Measurements from ENCODE around the gene PLEKHA7.
"Not testable (repeated sequence)": the region's sequence is repeated elsewhere in the genome, so short reads cannot be mapped to it uniquely, and the experiment has no call there.

The PLEKHA7 gene, protein sequence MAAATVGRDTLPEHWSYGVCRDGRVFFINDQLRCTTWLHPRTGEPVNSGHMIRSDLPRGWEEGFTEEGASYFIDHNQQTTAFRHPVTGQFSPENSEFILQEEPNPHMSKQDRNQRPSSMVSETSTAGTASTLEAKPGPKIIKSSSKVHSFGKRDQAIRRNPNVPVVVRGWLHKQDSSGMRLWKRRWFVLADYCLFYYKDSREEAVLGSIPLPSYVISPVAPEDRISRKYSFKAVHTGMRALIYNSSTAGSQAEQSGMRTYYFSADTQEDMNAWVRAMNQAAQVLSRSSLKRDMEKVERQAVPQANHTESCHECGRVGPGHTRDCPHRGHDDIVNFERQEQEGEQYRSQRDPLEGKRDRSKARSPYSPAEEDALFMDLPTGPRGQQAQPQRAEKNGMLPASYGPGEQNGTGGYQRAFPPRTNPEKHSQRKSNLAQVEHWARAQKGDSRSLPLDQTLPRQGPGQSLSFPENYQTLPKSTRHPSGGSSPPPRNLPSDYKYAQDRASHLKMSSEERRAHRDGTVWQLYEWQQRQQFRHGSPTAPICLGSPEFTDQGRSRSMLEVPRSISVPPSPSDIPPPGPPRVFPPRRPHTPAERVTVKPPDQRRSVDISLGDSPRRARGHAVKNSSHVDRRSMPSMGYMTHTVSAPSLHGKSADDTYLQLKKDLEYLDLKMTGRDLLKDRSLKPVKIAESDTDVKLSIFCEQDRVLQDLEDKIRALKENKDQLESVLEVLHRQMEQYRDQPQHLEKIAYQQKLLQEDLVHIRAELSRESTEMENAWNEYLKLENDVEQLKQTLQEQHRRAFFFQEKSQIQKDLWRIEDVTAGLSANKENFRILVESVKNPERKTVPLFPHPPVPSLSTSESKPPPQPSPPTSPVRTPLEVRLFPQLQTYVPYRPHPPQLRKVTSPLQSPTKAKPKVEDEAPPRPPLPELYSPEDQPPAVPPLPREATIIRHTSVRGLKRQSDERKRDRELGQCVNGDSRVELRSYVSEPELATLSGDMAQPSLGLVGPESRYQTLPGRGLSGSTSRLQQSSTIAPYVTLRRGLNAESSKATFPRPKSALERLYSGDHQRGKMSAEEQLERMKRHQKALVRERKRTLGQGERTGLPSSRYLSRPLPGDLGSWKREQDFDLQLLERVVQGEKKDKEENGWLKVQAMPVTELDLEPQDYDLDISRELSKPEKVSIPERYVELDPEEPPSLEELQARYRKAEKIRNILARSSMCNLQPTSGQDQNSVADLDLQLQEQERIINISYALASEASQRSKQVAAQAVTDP

GRCh38 chr11:17014321-17014832 is at the start of gene PLEKHA7:
Gene PLEKHA7, minus strand, starts transcription at chr11:17014414. Its CDS starts 13 bp downstream, at chr11:17014401.
- DNase-seq: peak; percentile 12 to 19

DNA sequence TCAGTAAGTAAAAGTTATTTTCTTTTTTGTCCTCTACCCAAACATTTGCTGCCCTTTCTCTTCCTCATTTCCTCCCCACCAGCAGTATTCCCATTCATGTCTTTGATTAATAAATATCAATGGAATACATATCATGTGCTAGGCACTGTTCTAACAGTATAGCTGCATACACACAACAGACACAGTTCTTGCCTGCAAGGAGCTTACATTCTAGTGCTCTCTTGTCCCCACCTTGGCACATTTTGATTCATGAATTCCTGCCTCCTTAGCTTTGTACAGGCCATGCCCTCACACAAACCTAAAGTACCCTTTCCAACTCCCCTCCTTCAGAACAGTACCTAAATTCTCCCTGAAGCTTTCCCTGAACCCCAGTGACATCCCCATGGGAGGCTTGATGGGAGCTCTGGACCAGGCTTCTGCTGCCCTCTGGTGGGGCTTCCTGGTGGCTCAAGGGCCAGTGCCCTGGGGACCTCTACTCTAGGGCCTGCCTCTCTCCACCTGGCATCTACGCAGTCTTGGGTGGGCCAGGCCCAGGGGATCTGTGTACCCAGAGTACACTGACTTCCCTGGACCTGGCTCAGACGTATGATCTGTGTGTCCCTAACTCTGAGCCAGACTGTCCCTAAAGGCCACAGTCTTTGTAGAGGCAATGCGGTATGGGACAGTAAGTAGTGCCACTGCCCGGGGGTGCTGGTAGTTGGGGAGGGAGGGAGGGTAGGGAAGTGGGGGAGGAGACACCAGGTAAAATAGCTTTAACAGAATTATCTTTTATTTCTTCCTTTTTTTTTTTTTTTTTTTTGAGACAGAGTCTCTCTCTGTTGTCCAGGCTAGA is 49.2 kb upstream of the PLEKHA7 start:
- no peak for DNase-seq

GRCh38 chr11:17051146-17051545 is 36.9 kb upstream of the PLEKHA7 start:
- not testable (repeated sequence) for DNase-seq

DNA sequence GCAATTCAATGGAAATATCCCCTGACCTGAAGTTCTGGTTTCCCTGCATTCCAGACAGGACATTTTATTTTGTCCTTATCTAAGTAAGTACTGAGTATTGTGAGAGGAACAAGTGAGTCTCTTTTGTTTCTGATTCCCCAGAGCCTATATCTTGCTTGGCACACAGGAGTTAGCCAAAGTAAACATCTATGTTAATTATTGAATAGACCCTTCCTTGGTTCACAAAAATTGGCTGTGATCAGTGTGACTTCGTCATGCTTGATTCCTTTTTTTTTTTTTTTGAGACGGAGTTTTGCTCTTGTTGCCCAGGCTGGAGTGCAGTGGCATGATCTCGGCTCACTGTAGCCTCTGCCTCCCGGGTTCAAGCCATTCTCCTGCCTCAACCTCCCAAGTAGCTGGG is 34.3 kb upstream of the PLEKHA7 start:
- not testable (repeated sequence) for DNase-seq

- DNase-seq: no peak
Observed at GRCh38 chr11:17046690-17047089, 32.5 kb upstream of the PLEKHA7 start.

GRCh38 chr11:17036666-17037658 is 22.7 kb upstream of the PLEKHA7 start:
- no peak for DNase-seq

GRCh38 chr11:17034027-17034426 is 19.8 kb upstream of the PLEKHA7 start:
- not testable (repeated sequence) for DNase-seq

DNA sequence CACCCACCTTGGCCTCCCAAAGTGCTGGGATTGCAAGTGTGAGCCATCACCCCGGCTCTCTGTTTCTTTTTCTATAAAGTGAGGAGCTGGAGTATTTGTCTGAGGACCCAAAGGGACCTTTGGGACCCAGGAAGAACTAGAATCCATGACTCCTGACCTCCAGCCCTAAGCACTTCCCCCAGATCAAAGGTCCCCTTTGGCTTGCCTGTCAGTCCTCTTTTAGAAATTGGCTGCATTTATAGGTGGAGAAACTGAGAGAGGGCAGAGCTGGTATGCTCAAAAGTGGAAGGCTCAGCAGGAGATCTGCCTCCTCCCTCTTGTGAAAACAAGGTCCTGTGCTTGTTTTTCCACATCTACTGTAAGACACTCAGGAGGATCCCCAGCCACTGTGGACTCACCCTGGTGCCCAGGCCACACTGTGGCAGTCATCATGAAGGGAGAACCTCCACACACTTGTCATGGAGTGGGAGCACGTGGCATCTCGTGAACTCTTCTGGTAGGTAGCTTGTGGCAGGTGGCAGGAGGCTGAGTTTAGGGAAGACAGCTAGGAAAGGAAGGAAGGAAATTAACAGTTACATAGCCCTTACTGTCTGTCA is 12.4 kb upstream of the PLEKHA7 start:
- DNase-seq: no peak

- no peak for DNase-seq
Observed at GRCh38 chr11:17024924-17025323, 10.7 kb upstream of the PLEKHA7 start.

- no peak for DNase-seq
Observed at GRCh38 chr11:17021511-17021910, 7.3 kb upstream of the PLEKHA7 start.

DNA sequence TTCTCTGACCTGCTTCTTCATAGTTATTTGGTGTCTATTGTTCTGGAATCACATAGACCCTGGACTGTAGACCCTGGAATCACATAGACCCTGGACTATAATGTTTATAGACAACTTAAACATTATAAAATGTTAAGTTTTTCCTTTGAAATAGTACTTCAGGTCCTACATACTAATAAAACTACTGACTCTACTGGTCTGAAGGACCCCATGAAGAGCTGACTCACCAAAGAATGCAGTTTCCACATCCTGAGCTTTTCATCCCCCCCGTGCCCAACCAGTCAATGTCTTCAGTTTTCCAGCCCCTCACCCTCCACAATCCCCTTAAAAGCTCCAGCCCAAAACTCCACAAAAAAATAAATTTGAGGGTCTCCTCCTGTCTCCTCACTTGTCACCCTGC is 6.6 kb upstream of the PLEKHA7 start:
- no peak for DNase-seq

- no peak for DNase-seq
Observed at GRCh38 chr11:17019232-17019631, 5.0 kb upstream of the PLEKHA7 start.

DNA sequence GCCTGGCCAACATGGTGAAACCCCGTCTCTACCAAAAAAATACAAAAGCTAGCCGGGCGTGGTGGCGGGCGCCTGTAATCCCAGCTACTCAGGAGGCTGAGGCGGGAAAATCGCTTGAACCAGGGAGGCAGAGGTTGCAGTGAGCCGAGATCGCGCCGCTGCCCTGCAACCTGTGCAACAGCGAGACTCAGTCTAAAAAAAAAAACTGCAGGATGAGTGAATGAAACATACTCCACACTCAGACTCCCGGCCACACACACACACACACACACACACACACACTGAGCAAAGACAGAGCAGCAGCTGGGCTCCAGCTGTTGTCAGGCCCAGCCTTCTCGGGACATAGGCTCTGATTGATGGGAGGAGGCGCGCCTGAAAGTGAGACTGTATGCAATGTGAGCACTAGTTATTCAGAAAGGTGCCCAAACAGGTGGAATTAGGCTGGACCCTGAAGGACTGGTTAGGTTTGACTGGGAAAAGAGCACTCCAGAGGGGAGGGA is 1.5 kb upstream of the PLEKHA7 start:
- DNase-seq: no peak

- DNase-seq: peak in 1 of 2 donors; percentile 16
Observed at GRCh38 chr11:17014833-17015626, 816 bp upstream of the PLEKHA7 start.

DNA sequence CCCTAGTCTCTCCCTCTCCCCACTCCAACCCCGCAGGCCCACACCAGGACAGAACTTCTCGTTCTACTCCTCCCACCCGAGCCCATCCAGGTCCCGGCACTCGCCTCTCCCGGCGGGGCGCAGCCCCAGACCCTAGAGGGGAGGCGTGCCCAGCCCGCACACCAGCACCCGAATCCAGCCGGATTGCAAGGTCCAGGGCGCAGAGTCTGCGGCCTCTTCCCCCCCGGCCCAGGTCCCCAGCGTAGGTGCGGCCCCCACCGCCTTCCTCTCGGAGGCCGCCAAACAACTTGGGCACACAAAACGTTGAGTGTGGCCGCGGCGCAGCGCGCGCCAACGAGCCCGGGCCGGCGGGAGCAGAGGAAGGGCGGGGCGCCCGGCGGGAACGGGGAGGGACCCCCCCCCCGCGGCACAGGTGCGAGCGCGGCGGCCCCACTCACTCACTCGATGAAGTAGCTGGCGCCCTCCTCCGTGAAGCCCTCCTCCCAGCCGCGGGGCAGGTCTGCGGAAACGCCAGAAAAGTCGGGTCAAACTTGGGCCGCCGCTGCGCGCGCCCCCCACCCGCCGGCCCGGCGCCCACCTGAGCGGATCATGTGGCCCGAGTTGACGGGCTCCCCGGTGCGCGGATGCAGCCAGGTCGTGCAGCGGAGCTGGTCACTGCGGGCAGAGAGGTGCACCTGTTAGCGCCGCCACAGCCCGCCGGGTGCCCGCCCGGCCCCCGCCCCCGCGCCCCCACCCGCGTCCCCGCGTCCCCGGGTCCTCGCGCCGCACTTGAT is 480 bp downstream of the PLEKHA7 start:
- peak in 1 of 2 donors; percentile 20 for DNase-seq

DNA sequence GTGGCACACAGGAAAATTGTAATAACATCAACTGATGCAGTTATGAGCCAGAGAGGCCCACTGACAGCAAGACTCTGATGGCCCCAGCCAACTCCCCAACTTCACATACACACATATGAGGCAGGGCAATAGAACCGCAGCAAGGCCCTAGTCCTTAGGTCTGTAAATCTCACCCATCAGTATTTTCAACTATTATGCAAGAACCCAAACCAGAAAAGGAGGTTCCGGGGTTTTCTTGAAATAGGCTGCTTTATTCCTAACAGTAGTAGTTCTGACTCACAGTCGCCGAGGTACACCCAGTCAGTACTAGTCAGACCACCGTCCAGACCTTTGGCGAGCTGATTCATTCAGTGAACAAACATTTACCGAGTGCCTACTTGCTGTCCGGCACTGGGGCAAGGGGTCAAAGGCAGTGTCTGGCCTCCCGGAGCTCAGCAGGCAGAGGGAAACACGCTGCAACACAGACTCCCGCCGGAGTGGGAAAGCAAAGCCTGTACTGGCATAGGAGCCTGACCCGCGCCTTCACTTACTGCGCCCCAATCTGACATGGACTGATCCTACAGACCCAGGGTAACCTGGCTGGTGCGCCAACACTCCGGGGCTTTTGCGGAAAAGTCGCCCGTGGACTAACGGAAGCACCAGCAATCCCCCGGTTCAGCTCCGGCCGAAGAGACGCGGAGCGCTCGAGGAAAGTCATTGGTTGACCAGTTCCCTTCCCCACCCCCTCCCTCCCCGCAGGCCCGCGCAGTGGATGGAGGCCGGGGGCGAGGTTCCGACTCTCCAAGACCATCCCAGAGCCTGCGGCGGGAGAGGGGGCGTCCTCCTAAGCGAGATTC is 1.3 kb downstream of the PLEKHA7 start:
- no peak for DNase-seq

- DNase-seq: no peak
Observed at GRCh38 chr11:17012179-17012578, 2.0 kb downstream of the PLEKHA7 start.

All from activated CD4-positive, alpha-beta T cell treated with anti-CD3 and anti-CD28 coated beads for 4 hours (primary cell).